CD4-positive, alpha-beta T cell treated with Interleukin-15 for 4 hours (primary cell): ENCODE data around the gene APOC1.
"Not testable (repeated sequence)": the region's sequence is repeated elsewhere in the genome, so short reads cannot be mapped to it uniquely, and the experiment has no call there.

Source experiments
- DNase-seq: peaks from one replicate; pipeline ENCODE4 v3.0.0-alpha.2; 2020; ENCODE audit warnings: low spot score

APOC1 gene

GRCh38 chr19:44914433-44915206, at the start of gene APOC1:
TSS of gene APOC1 (plus strand) at chr19:44914608. CDS start at chr19:44914892, 284 bp downstream.
- DNase-seq, result peak; percentile 73

GRCh38 chr19:44865196-44865767, 49.1 kb upstream of the APOC1 start:
- DNase-seq, result no peak

DNA sequence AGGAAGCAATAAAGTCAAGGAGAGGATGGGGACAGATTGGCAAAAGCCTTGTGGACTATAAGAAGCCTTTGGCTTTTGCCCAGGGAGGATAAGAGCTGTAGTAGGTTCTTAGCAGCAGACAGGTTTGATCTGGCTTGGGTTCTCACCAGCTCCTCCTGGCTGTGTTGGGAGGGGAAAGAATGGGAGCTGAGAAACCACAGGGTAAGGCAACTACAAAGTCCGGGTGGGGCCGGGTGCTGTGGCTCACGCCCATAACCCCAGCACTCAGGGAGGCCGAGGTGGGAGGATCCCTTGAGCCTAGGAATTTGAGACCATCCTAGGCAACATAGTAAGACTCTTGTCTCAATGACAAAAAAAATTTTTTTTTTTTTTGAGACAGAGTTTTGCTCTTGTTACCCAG, 47.7 kb upstream of the APOC1 start:
- DNase-seq, result no peak

- DNase-seq, result no peak
Measured at GRCh38 chr19:44867578-44867977, 46.8 kb upstream of the APOC1 start.

DNA sequence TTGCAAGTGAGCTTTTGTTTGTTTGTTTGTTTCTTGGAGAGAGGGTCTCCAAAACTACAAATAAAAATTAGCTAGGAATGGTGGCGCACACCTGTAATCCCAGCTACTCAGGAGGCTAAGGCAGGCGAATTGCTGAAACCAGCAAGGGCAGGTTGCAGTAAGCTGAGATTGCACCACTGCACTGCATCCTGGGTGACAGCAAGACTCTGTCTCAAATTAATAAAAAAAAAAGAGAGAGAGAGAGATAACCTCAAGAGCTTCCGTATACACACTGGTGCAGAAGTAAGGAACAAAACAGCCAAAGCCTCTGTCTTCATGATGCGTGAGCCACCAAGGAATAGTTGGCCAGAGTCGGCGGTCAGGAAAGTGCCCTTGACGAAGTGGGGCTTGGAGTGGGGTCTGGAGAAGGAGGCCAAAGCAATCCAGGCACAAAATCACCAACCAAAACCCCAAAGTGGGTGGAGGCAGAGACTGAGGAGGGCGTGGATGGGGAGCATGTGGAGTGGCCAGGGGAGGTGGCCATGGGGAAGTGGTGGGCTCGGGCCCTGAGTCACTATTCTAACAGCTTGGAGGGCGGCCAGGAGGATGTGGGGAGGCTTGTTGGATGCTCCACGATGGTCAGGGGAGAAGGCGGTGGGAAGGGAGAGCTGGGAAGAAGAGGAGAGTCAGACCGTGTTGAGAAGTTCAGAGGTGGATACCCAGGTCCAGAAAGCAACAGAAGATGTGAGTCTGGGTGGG, 44.5 kb upstream of the APOC1 start:
- DNase-seq, result no peak

DNA sequence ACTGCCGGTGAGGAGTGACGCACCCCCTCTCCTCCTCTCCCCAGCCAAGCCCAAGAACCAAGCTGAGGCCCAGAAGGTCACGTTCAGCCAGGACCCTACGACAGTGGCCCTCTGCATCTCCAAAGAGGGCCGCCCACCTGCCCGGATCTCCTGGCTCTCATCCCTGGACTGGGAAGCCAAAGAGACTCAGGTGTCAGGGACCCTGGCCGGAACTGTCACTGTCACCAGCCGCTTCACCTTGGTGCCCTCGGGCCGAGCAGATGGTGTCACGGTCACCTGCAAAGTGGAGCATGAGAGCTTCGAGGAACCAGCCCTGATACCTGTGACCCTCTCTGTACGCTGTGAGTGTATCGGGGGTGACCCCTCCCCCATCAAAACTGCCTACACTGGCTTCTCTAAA, 42.6 kb upstream of the APOC1 start:
- no peak for DNase-seq

DNA sequence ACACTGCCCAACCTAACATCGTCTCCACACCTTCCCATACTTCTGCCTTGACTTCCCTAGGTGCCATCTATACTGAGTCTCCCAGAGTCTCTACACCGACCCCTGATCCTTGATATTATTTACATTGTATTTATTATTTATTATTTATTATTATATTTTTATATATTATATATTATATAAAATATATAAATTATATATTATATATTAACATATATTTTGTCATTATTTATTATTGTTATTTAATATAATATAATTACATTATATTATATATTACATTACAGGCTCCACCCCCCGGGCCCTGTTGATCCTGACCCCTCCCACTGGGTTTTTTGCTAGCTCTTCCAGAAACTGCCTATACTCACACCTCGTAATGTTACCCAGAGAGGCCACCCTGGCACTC, 41.7 kb upstream of the APOC1 start:
- DNase-seq, result no peak

- DNase-seq, result no peak
Measured at GRCh38 chr19:44874317-44874716, 40.1 kb upstream of the APOC1 start.

- DNase-seq, result no peak
Measured at GRCh38 chr19:44875666-44876451, 38.5 kb upstream of the APOC1 start.

GRCh38 chr19:44876930-44877535, 37.4 kb upstream of the APOC1 start:
- no peak for DNase-seq

DNA sequence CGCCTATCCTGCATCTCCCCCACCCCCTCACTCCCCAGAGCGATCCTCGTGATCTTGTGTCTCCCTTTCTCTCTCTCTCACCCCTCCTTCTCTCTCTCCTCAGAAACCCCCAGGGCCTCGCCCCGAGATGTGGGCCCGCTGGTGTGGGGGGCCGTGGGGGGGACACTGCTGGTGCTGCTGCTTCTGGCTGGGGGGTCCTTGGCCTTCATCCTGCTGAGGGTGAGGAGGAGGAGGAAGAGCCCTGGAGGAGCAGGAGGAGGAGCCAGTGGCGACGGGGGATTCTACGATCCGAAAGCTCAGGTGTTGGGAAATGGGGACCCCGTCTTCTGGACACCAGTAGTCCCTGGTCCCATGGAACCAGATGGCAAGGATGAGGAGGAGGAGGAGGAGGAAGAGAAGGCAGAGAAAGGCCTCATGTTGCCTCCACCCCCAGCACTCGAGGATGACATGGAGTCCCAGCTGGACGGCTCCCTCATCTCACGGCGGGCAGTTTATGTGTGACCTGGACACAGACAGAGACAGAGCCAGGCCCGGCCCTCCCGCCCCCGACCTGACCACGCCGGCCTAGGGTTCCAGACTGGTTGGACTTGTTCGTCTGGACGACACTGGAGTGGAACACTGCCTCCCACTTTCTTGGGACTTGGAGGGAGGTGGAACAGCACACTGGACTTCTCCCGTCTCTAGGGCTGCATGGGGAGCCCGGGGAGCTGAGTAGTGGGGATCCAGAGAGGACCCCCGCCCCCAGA, 36.1 kb upstream of the APOC1 start:
- DNase-seq, result no peak

- DNase-seq, result no peak
Measured at GRCh38 chr19:44879309-44880065, 34.9 kb upstream of the APOC1 start.

DNA sequence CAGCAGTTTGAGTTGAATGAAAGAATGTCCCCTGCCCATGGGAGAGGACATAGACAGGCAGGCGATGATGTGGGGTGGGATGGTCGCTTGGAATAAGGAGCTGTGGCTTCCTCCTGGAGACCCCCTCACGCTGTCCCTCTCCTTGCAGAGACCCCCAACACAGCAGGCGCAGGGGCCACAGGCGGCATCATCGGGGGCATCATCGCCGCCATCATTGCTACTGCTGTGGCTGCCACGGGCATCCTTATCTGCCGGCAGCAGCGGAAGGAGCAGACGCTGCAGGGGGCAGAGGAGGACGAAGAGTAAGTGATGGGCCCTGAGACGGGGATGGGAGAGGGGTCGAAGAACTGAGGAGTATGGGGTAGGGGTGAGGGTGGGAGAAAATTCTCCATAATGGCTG, 32.3 kb upstream of the APOC1 start:
- DNase-seq, result no peak

DNA sequence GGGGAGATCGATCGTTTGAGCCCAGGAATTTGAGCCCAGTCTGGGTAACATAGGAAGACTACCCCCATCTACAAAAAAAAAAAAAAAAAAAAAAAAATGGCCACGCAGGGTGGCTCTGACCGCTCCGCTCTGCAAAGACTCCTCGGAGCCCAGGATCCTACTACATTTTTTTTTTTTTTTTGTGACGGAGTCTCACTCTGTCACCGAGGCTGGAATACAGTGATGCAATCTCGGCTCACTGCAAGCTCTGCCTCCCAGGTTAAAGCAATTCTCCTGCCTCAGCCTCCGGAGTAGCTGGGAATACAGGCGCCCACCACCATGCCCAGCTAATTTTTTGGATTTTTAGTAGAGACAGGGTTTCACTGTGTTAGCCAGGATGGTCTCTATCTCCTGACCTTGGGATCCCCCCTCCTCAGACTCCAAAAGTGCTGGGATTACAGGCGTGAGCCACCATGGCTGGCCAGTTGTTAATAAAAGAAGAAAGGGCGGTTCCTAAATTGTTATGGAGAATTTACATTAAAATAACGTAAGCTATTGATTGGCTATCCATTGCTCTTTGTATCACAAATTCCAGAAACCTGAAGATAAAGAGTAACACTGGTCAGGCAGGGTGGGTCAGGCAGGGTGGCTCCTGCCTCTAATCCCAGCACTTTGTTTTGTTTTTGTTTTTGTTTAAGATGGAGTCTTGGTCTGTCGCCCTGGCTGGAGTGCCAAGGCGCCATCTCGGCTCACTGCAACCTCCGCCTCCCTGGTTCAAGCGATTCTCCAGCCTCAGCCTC, 31.6 kb upstream of the APOC1 start:
- DNase-seq, result not testable (repeated sequence)

GRCh38 chr19:44883922-44884321, 30.5 kb upstream of the APOC1 start:
- no peak for DNase-seq

GRCh38 chr19:44884566-44884965, 29.8 kb upstream of the APOC1 start:
- DNase-seq, result no peak

DNA sequence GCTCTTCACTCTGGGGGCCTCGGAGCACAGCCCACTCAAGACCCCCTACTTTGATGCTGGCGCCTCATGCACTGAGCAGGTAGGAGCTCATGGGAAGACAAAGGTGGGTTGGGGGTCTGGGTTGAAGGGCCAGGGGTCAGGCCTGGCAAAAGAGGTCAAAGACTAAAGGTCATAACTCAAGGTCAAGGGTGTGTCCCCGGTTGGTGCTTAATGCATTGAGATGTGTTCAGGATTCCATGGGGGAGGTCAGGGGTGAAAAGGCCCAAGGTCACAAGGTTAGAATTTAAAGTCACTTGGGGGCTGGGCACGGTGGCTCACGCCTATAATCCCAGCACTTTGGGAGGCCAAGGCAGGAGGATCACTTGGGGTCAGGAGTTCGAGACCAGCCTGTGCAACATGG, 28.3 kb upstream of the APOC1 start:
- DNase-seq, result no peak

DNA sequence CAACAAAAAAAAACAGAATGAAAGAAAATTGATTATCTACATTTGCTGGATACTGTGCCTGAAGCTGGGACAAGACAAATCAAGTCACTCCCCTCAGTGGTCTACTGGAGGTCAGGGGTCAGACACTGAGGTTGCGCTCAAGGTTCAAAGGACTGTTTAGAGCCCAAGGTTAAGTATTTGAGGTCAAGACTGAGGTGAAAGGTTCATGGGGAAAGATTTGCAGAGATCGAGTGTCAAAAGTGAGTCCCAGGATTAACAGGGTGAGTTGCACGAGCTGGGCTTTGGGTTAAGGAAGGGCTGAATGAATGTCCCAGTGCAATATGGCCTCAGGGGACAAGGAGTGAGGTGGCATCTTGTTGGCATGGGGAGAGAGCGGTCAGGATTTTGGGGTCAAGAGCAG, 26.8 kb upstream of the APOC1 start:
- DNase-seq, result no peak

DNA sequence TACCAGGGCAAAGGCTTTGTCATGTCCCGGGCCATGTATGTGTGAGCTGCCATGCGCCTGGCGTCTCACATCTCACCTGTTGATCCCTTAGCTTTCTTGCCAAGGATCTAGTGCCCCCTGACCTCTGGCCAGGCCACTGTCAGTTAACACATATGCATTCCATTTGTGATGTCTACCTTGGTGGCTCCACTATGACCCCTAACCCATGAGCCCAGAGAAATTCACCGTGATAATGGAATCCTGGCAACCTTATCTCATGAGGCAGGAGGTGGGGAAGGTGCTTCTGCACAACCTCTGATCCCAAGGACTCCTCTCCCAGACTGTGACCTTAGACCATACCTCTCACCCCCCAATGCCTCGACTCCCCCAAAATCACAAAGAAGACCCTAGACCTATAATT, 26.1 kb upstream of the APOC1 start:
- not testable (repeated sequence) for DNase-seq
